ENCODE results near the gene LST1. TPM values are rescaled to one million over a fixed set of nuclear protein-coding genes. Genes with fewer than 3 reads are reported as not detected.
A peak's percentile ranks its signal among the peaks of the same experiment; 100 is the strongest.

LST1 gene
- total and polyA plus RNA-seq, 9 donors: 3.8 to 34.0 (median 8.6) TPM

- intact Hi-C loops (cut with DNase I): loop anchor here in 1 of 4 donors (5.0 kb wide), 1 partner anchor 33 kb away; the partner anchor contains the start of genes ATP6V1G2 and NFKBIL1
- H3K36me3 ChIP-seq: no peaks in the 10 kb centered on the region
- 24 to 35% (median 31%) methylated on average over 11 of the region's 11 CpGs for WGBS, 3 donors
- H3K4me3 ChIP-seq: peak overlapping the region; percentile 68
- TF ChIP-seq POLR2A (IDR thresholded peaks at IDR 0.05) (no peak), EP300 (IDR thresholded peaks at IDR 0.05) (no peak)
- no peaks in the 10 kb centered on the region for H3K27me3 ChIP-seq
- peaks cover 5% of the 10 kb centered on the region for H3K4me1 ChIP-seq (ENCODE audit: insufficient read depth)
- H3K9me3 ChIP-seq: no peaks in the 10 kb centered on the region
- no peak for DNase-seq
- H3K27ac ChIP-seq: peak overlapping the region in 1 of 2 donors; percentile 70
These were observed 5.7 kb upstream of the LST1 start for GRCh38 chr6:31580438-31580740.

- WGBS, 3 donors: 0 to 1% (median 1%) methylated on average over 51 to 62 of the region's 62 CpGs
- Histone ChIP-seq H3K27ac (peak overlapping the region in 1 of 2 donors; percentile 70), H3K4me1 (ENCODE audit: insufficient read depth) (peaks cover 5% of the 10 kb centered on the region), H3K4me3 (peak overlapping the region; percentile 68), H3K27me3 (no peaks in the 10 kb centered on the region), H3K36me3 (no peaks in the 10 kb centered on the region), H3K9me3 (no peaks in the 10 kb centered on the region)
- DNase-seq: peak; percentile 82 to 93 (median 89)
- peak; percentile 97 to 98 (median 98) for TF ChIP-seq CTCF (IDR thresholded peaks at IDR 0.05)
- TF ChIP-seq POLR2A (IDR thresholded peaks at IDR 0.05): no peak
- intact Hi-C loops (cut with DNase I): loop anchor here in 1 of 4 donors (5.0 kb wide), 1 partner anchor 34 kb away; the partner anchor contains the start of genes ATP6V1G2 and NFKBIL1
These were observed 5.2 kb upstream of the LST1 start for GRCh38 chr6:31580807-31581433.

GRCh38 chr6:31581434-31582229 lies 4.4 kb upstream of the LST1 start:
- Histone ChIP-seq H3K4me3 (peak overlapping the region; percentile 68), H3K27me3 (no peaks in the 10 kb centered on the region), H3K27ac (peak overlapping the region in 1 of 2 donors; percentile 70), H3K4me1 (ENCODE audit: insufficient read depth) (peaks cover 5% of the 10 kb centered on the region), H3K36me3 (no peaks in the 10 kb centered on the region), H3K9me3 (no peaks in the 10 kb centered on the region)
- DNase-seq: peak in 3 of 5 donors; percentile 31 to 54 (median 41)
- intact Hi-C loops (cut with DNase I): loop anchor here in 1 of 4 donors (5.0 kb wide), 1 partner anchor 34 kb away; the partner anchor contains the start of genes ATP6V1G2 and NFKBIL1
- TF ChIP-seq EP300 (IDR thresholded peaks at IDR 0.05): no peak
- WGBS, 3 donors: 24 to 29% (median 26%) methylated on average over 21 of the region's 21 CpGs

GRCh38 chr6:31582230-31582643 lies 3.8 kb upstream of the LST1 start, which contains the start of gene LTB:
Gene LTB, minus strand, starts transcription at chr6:31582424. Its CDS starts 7 bp downstream, at chr6:31582417.
- TF ChIP-seq CTCF (IDR thresholded peaks at IDR 0.05) (no peak), EP300 (IDR thresholded peaks at IDR 0.05) (no peak), POLR2A (IDR thresholded peaks at IDR 0.05) (no peak)
- no peak for DNase-seq
- Histone ChIP-seq H3K9me3 (no peaks in the 10 kb centered on the region), H3K4me1 (ENCODE audit: insufficient read depth) (peaks cover 5% of the 10 kb centered on the region), H3K36me3 (no peaks in the 10 kb centered on the region), H3K4me3 (peak within 1 kb of the TSS; percentile 68), H3K27me3 (no peaks in the 10 kb centered on the region), H3K27ac (peak within 1 kb of the TSS in 1 of 2 donors; percentile 70)
- intact Hi-C loops (cut with DNase I): loop anchor here in 1 of 4 donors (5.0 kb wide), 1 partner anchor 35 kb away; the partner anchor contains the start of genes ATP6V1G2 and NFKBIL1
- 76 to 86% (median 84%) methylated on average over 3 of the region's 3 CpGs for WGBS, 3 donors

GRCh38 chr6:31585491-31585890 lies 586 bp upstream of the LST1 start:
- no peaks in the 10 kb centered on the region for H3K36me3 ChIP-seq
- H3K4me1 ChIP-seq (ENCODE audit: insufficient read depth): peaks cover 4% of the 10 kb centered on the region
- TF ChIP-seq CTCF (IDR thresholded peaks at IDR 0.05): no peak
- TF ChIP-seq POLR2A (IDR thresholded peaks at IDR 0.05): no peak
- no peak for TF ChIP-seq EP300 (IDR thresholded peaks at IDR 0.05)
- no peak for DNase-seq
- H3K9me3 ChIP-seq: no peaks in the 10 kb centered on the region
- H3K4me3 ChIP-seq: no peak overlapping the region
- H3K27me3 ChIP-seq: no peaks in the 10 kb centered on the region
- intact Hi-C loops (cut with DNase I): no loop called here
- WGBS, 3 donors: 62 to 76% (median 75%) methylated on average over 2 of the region's 2 CpGs
- H3K27ac ChIP-seq: no peak overlapping the region
